Inflammatory macrophage treated with lipopolysaccharide for 1 hour (primary cell): Measurements from ENCODE around the gene UTS2R.
A peak's percentile ranks its signal among the peaks of the same experiment; 100 is the strongest.

Source experiments
- DNase-seq, 2 donors: peaks; one replicate each; pipeline ENCODE4 v3.0.0-alpha.2; 2020 to 2022

The UTS2R gene

GRCh38 chr17:82371333-82372248 is at the start of gene UTS2R:
Gene UTS2R (plus strand): TSS chr17:82371765. CDS start chr17:82374325, 2,560 bp downstream.
- no peak for DNase-seq

GRCh38 chr17:82321947-82322466 is 49.6 kb upstream of the UTS2R start:
- no peak for DNase-seq

- no peak for DNase-seq
Measured at GRCh38 chr17:82322526-82323453, 48.8 kb upstream of the UTS2R start.

GRCh38 chr17:82323514-82324234 is 47.9 kb upstream of the UTS2R start:
- DNase-seq = no peak

- DNase-seq = no peak
Measured at GRCh38 chr17:82324566-82325285, 46.8 kb upstream of the UTS2R start.

- no peak for DNase-seq
Measured at GRCh38 chr17:82325286-82326180, 46.0 kb upstream of the UTS2R start.

GRCh38 chr17:82327289-82327688 is 44.3 kb upstream of the UTS2R start:
- no peak for DNase-seq

GRCh38 chr17:82327757-82328140 is 43.8 kb upstream of the UTS2R start:
- no peak for DNase-seq

GRCh38 chr17:82328141-82328993 is 43.2 kb upstream of the UTS2R start:
- DNase-seq = no peak

- DNase-seq = no peak
Measured at GRCh38 chr17:82328994-82329507, 42.5 kb upstream of the UTS2R start.

- DNase-seq = no peak
Measured at GRCh38 chr17:82329683-82330321, 41.8 kb upstream of the UTS2R start.

GRCh38 chr17:82330322-82331239 is 41.0 kb upstream of the UTS2R start:
- DNase-seq = no peak

- no peak for DNase-seq
Measured at GRCh38 chr17:82331345-82331939, 40.1 kb upstream of the UTS2R start.

- peak; percentile 51 to 59 for DNase-seq
Measured at GRCh38 chr17:82332669-82333278, 38.8 kb upstream of the UTS2R start.

- peak in 1 of 2 donors; percentile 22 for DNase-seq
Measured at GRCh38 chr17:82333279-82334171, 38.0 kb upstream of the UTS2R start, which contains the start of gene SECTM1. Gene SECTM1 (minus strand): TSS chr17:82333766. CDS start chr17:82327240, 6,526 bp downstream.

GRCh38 chr17:82334204-82334621 is 37.4 kb upstream of the UTS2R start:
- DNase-seq = no peak
